Coronary artery (tissue), 2 donors: ENCODE data around the gene UAP1.

Source experiments
- DNase-seq: peaks from one replicate; pipeline ENCODE4 v3.0.0-alpha.2; 2017; ENCODE audit warnings: low spot score
- H3K27ac ChIP-seq, 2 donors: fragments of 200-600 bp; sonication (generic); one replicate each; pipeline ENCODE4 v1.5.1; 2016 to 2019
- H3K4me3 ChIP-seq: fragments of 200-600 bp; sonication (generic); 2 replicates; pipeline ENCODE4 v1.5.1; 2016; ENCODE audit warnings: mild to moderate bottlenecking, moderate library complexity
- CTCF ChIP-seq: fragments of 200-600 bp; sonication (generic); IDR thresholded peaks from one replicate; pipeline ENCODE4 v1.5.1; 2019; ENCODE audit warnings: antibody characterized with exemption

Gene UAP1

GRCh38 chr1:162649583-162649982 is 88.1 kb downstream of the UAP1 start:
- H3K4me3 ChIP-seq: no peak overlapping the region
- no peak overlapping the region for H3K27ac ChIP-seq
- no peak for DNase-seq
- TF ChIP-seq CTCF: no peak
